ENCODE data around the gene DIAPH2.

Gene DIAPH2

GRCh38 chrX:97616883-97617530, 932.4 kb downstream of the DIAPH2 start:
- DNase-seq: no peak

- no peak for DNase-seq
Observed at GRCh38 chrX:97619499-97619898, 934.9 kb downstream of the DIAPH2 start.

- no peak for DNase-seq
Observed at GRCh38 chrX:97622111-97622510, 937.5 kb downstream of the DIAPH2 start.

GRCh38 chrX:97628326-97628725, 943.7 kb downstream of the DIAPH2 start:
- DNase-seq: no peak

GRCh38 chrX:97628807-97629596, 944.4 kb downstream of the DIAPH2 start:
- DNase-seq: no peak

GRCh38 chrX:97629597-97629985, 944.9 kb downstream of the DIAPH2 start:
- DNase-seq: no peak

- no peak for DNase-seq
Observed at GRCh38 chrX:97633798-97634197, 949.2 kb downstream of the DIAPH2 start.

- DNase-seq: no peak
Observed at GRCh38 chrX:97636473-97637140, 952.0 kb downstream of the DIAPH2 start.

GRCh38 chrX:97637289-97637688, 952.6 kb downstream of the DIAPH2 start:
- DNase-seq: no peak

GRCh38 chrX:97638621-97639020, 954.0 kb downstream of the DIAPH2 start:
- DNase-seq: no peak

- DNase-seq: no peak
Observed at GRCh38 chrX:97639526-97639925, 954.9 kb downstream of the DIAPH2 start.
